Stimulated activated CD4-positive, alpha-beta T cell treated with anti-CD3 and anti-CD28 coated beads, Interleukin-4, amount 100 ng/mL, for 1 hour (primary cell): ENCODE data around the gene CX3CR1.
A peak's percentile ranks its signal among the peaks of the same experiment; 100 is the strongest.
"Not testable (repeated sequence)": the region's sequence is repeated elsewhere in the genome, so short reads cannot be mapped to it uniquely, and the experiment has no call there.

Experiments used
- DNase-seq: peaks from one replicate; pipeline ENCODE4 v3.0.0-alpha.2; 2020

Gene CX3CR1

GRCh38 chr3:39279745-39280517 is at the start of gene CX3CR1:
TSS of gene CX3CR1 (minus strand) at chr3:39280036. CDS start at chr3:39266509, 13,527 bp downstream.
- DNase-seq: no peak

- DNase-seq: no peak
Measured at GRCh38 chr3:39329493-39329892, 49.7 kb upstream of the CX3CR1 start, which contains the start of gene CCR8. TSS of gene CCR8 (plus strand) at chr3:39329709. CDS start at chr3:39332332, 2,623 bp downstream.

- DNase-seq: peak; percentile 9
Measured at GRCh38 chr3:39327746-39328349, 48.0 kb upstream of the CX3CR1 start.

GRCh38 chr3:39327053-39327745 is 47.4 kb upstream of the CX3CR1 start:
- no peak for DNase-seq

- DNase-seq: no peak
Measured at GRCh38 chr3:39325236-39325635, 45.4 kb upstream of the CX3CR1 start.

- DNase-seq: no peak
Measured at GRCh38 chr3:39323494-39323893, 43.7 kb upstream of the CX3CR1 start.

GRCh38 chr3:39322936-39323335 is 43.1 kb upstream of the CX3CR1 start:
- DNase-seq: no peak

- not testable (repeated sequence) for DNase-seq
Measured at GRCh38 chr3:39322209-39322715, 42.4 kb upstream of the CX3CR1 start.

- DNase-seq: not testable (repeated sequence)
Measured at GRCh38 chr3:39321574-39321983, 41.7 kb upstream of the CX3CR1 start.

- DNase-seq: no peak
Measured at GRCh38 chr3:39319249-39319648, 39.4 kb upstream of the CX3CR1 start.

GRCh38 chr3:39318301-39318700 is 38.5 kb upstream of the CX3CR1 start:
- DNase-seq: no peak

- DNase-seq: no peak
Measured at GRCh38 chr3:39317571-39318169, 37.8 kb upstream of the CX3CR1 start.

GRCh38 chr3:39315420-39315819 is 35.6 kb upstream of the CX3CR1 start:
- DNase-seq: no peak

GRCh38 chr3:39313289-39313688 is 33.5 kb upstream of the CX3CR1 start:
- DNase-seq: no peak

- DNase-seq: no peak
Measured at GRCh38 chr3:39302178-39302577, 22.3 kb upstream of the CX3CR1 start.

GRCh38 chr3:39299279-39299678 is 19.4 kb upstream of the CX3CR1 start:
- no peak for DNase-seq

- no peak for DNase-seq
Measured at GRCh38 chr3:39296197-39297077, 16.6 kb upstream of the CX3CR1 start.

- no peak for DNase-seq
Measured at GRCh38 chr3:39295184-39295775, 15.4 kb upstream of the CX3CR1 start.

GRCh38 chr3:39294446-39295183 is 14.8 kb upstream of the CX3CR1 start:
- no peak for DNase-seq

GRCh38 chr3:39292961-39293360 is 13.1 kb upstream of the CX3CR1 start:
- DNase-seq: no peak

- peak; percentile 71 for DNase-seq
Measured at GRCh38 chr3:39291903-39292329, 12.1 kb upstream of the CX3CR1 start.
